IMR-90 (cell line): ENCODE results near the gene FHDC1. TPM values are rescaled to one million over a fixed set of nuclear protein-coding genes. Genes with fewer than 3 reads are reported as not detected.

Experiments used
- ATAC-seq: fragments of 200-7000 bp; cut with Tn5 transposase; 2 replicates; pipeline ENCODE4 v1.9.1; 2020; ENCODE audit warnings: low read depth, mild to moderate bottlenecking, moderate library complexity
- BruUV-seq: library from RNA; stranded (reverse); fragments of 400-500 nt; replicated peaks from 2 replicates; lab custom pipeline; 2021; lab: Mats Ljungman, UMichigan
- CTCF ChIA-PET: fragments of 300-600 bp; formaldehyde crosslinking; extraction: SDS; loops from one replicate; lab custom pipeline; 2021; ENCODE audit warnings: antibody characterized with exemption; lab: Yijun Ruan, JAX
- POLR2A ChIA-PET: fragments of 300-600 bp; sonication (Branson Sonifier 250); formaldehyde crosslinking; loops from one replicate; lab custom pipeline; 2022; ENCODE audit warnings: antibody characterized with exemption; ENCODE audit not compliant: unreplicated experiment; lab: Charles Lee
- DNase-seq: peaks from one replicate; pipeline ENCODE4 v3.0.0; 2013
- H2AFZ ChIP-seq: replicated peaks from 2 replicates; pipeline ENCODE3; 2013; ENCODE audit warnings: low read length, mild to moderate bottlenecking; ENCODE audit not compliant: poor library complexity
- H2AK5ac ChIP-seq: 2 replicates; pipeline ENCODE4 v1.6.1; 2013; ENCODE audit warnings: low read depth, low read length, inconsistent platforms
- H2AK9ac ChIP-seq: replicated peaks from 2 replicates; pipeline ENCODE3; 2013; ENCODE audit warnings: mild to moderate bottlenecking, low read depth, low read length, moderate library complexity; ENCODE audit not compliant: poor library complexity
- H2BK120ac ChIP-seq: 2 replicates; pipeline ENCODE4 v1.6.1; 2013; ENCODE audit warnings: low read depth, low read length, inconsistent platforms
- H2BK15ac ChIP-seq: 3 replicates; pipeline ENCODE4 v1.6.1; 2013; ENCODE audit warnings: low read depth, low read length, inconsistent platforms
- H2BK20ac ChIP-seq: 2 replicates; pipeline ENCODE4 v1.6.1; 2013; ENCODE audit warnings: low read depth, mild to moderate bottlenecking, inconsistent platforms, low read length, moderate library complexity
- H2BK5ac ChIP-seq: 2 replicates; pipeline ENCODE4 v1.6.1; 2013; ENCODE audit warnings: mild to moderate bottlenecking, low read depth, low read length, inconsistent platforms; ENCODE audit not compliant: poor library complexity, severe bottlenecking
- H3K14ac ChIP-seq: replicated peaks from 2 replicates; pipeline ENCODE4 v1.6.1; 2013; ENCODE audit warnings: low read depth, low read length, inconsistent platforms
- H3K18ac ChIP-seq: 2 replicates; pipeline ENCODE4 v1.6.1; 2013; ENCODE audit warnings: low read depth, low read length, control low read depth
- H3K23ac ChIP-seq: 2 replicates; pipeline ENCODE4 v1.6.1; 2013; ENCODE audit warnings: low read depth, low read length, inconsistent platforms
- H3K27ac ChIP-seq: 2 replicates; pipeline ENCODE4 v1.5.1; 2013; ENCODE audit warnings: mild to moderate bottlenecking, control low read depth, low read length; ENCODE audit not compliant: insufficient read depth
- H3K27me3 ChIP-seq: 2 replicates; pipeline ENCODE4 v1.6.1; 2013; ENCODE audit warnings: low read length; ENCODE audit not compliant: control insufficient read depth, insufficient read depth
- H3K36me3 ChIP-seq: 2 replicates; pipeline ENCODE4 v1.6.1; 2013; ENCODE audit warnings: low read length, mixed read lengths; ENCODE audit not compliant: control insufficient read depth, insufficient read depth
- H3K4ac ChIP-seq: 2 replicates; pipeline ENCODE4 v1.6.1; 2013; ENCODE audit warnings: low read depth, low read length, inconsistent platforms
- H3K4me1 ChIP-seq: 2 replicates; pipeline ENCODE4 v1.6.1; 2013; ENCODE audit warnings: low read length, mixed read lengths; ENCODE audit not compliant: control insufficient read depth, insufficient read depth
- H3K4me2 ChIP-seq: 2 replicates; pipeline ENCODE4 v1.6.1; 2013; ENCODE audit warnings: low read depth, mild to moderate bottlenecking, control low read depth, low read length, moderate library complexity
- H3K4me3 ChIP-seq: 2 replicates; pipeline ENCODE4 v1.5.1; 2013; ENCODE audit warnings: low read depth, mild to moderate bottlenecking, control low read depth, low read length, moderate library complexity; ENCODE audit not compliant: insufficient read depth
- H3K56ac ChIP-seq: 2 replicates; pipeline ENCODE4 v1.6.1; 2013; ENCODE audit warnings: low read length, inconsistent platforms; ENCODE audit not compliant: insufficient read depth; ENCODE audit errors: extremely low read depth
- H3K79me1 ChIP-seq, 2 experiments: 2 replicates each; pipeline ENCODE4 v1.6.1; 2013; ENCODE audit warnings: low read length in 2 of 2, inconsistent platforms in 1 of 2, low read depth in 1 of 2
- H3K9ac ChIP-seq: 2 replicates; pipeline ENCODE4 v1.6.1; 2013; ENCODE audit warnings: low read depth, low read length, control low read depth
- H3K9me1 ChIP-seq: 2 replicates; pipeline ENCODE4 v1.6.1; 2013; ENCODE audit warnings: low read length, inconsistent platforms; ENCODE audit not compliant: insufficient read depth
- H3K9me3 ChIP-seq: 2 replicates; pipeline ENCODE4 v1.6.1; 2013; ENCODE audit warnings: low read length; ENCODE audit not compliant: control insufficient read depth, insufficient read depth
- H4K20me1 ChIP-seq: 2 replicates; pipeline ENCODE4 v1.6.1; 2013; ENCODE audit warnings: low read length, inconsistent platforms; ENCODE audit not compliant: insufficient read depth
- H4K5ac ChIP-seq: 2 replicates; pipeline ENCODE4 v1.6.1; 2013; ENCODE audit warnings: mild to moderate bottlenecking, low read depth, low read length, control low read depth
- H4K8ac ChIP-seq, 2 experiments: 2 replicates each; pipeline ENCODE4 v1.6.1; 2013; ENCODE audit warnings: low read depth in 2 of 2, low read length in 2 of 2, control low read depth in 1 of 2, inconsistent platforms in 1 of 2
- H4K91ac ChIP-seq: 2 replicates; pipeline ENCODE4 v1.6.1; 2013; ENCODE audit warnings: low read depth, low read length, inconsistent platforms; ENCODE audit not compliant: insufficient read depth
- CTCF ChIP-seq: conservative IDR thresholded peaks from 2 replicates; pipeline ENCODE4 v1.5.1; 2012; ENCODE audit warnings: mild to moderate bottlenecking, low read depth, low read length, improper control_type of control experiment
- FOS ChIP-seq: fragments of 150-350 bp; IDR thresholded peaks from 2 replicates; pipeline ENCODE4 v1.6.1; 2016; ENCODE audit warnings: low read depth, low read length
- MXI1 ChIP-seq: IDR thresholded peaks from 2 replicates; pipeline ENCODE4 v1.6.1; 2012; ENCODE audit warnings: low read depth, mild to moderate bottlenecking, low read length, moderate library complexity, borderline replicate concordance
- WGBS, 2 experiments: methylation state at CpG; one replicate each; pipeline versions ENCODE4 v1.1.5 to v1.1.7; 2013; ENCODE audit warnings: missing lambda C conversion rate in 2 of 2; ENCODE audit not compliant: insufficient read length in 1 of 2; ENCODE audit errors: extremely low coverage in 2 of 2; 5-methylcytosine and 5-hydroxymethylcytosine counted together
- dilution Hi-C: fragments of 300-500 bp; cut with HindIII; formaldehyde crosslinking; loops from one replicate; pipeline ENCODE4 v1.14.3; 2018; ENCODE audit warnings: low sequenced_read_pairs; ENCODE audit not compliant: unreplicated experiment
- in situ Hi-C: fragments of 300-500 bp; cut with MboI; formaldehyde crosslinking; loops from 3 replicates; pipeline ENCODE4 v1.14.3; 2019; ENCODE audit warnings: low sequenced_read_pairs, inconsistent platforms, mixed read lengths
- intact Hi-C: fragments of 100-400 bp; cut with micrococcal nuclease; formaldehyde crosslinking; loops from 2 replicates; pipeline ENCODE4 v1.10.0; 2022
- polyA plus RNA-seq, 3 experiments: library from polyadenylated mRNA; depleted of rRNA; stranded (reverse); fragments of >200 nt; gene quantifications; 2 replicates each; pipeline ENCODE4 v1.2.3, GENCODE V29; 2012; ENCODE audit warnings: low replicate concordance in 1 of 3
- total RNA-seq: library from RNA; depleted of rRNA; stranded (reverse); fragments of >200 nt; gene quantifications from 2 replicates; pipeline ENCODE4 v1.2.3, GENCODE V29; 2012

Gene FHDC1
- total and polyA plus RNA-seq, 2 of the 4 experiments (the other 2 are of a cell fraction): under 0.01 to 0.09 TPM

- Histone ChIP-seq H4K8ac (no peak overlapping the region), H3K9ac (no peak overlapping the region), H3K18ac (no peak overlapping the region), H4K91ac (no peak overlapping the region), H2AK5ac (no peak overlapping the region), H4K5ac (no peak overlapping the region), H3K9me3 (no peaks in the 10 kb centered on the region), H2AK9ac (no peak overlapping the region), H3K79me1 (no peaks in the 10 kb centered on the region), H3K4me3 (no peak overlapping the region), H3K27me3 (peaks cover 45% of the 10 kb centered on the region), H2BK120ac (no peak overlapping the region), H3K36me3 (no peaks in the 10 kb centered on the region), H3K56ac (no peak overlapping the region), H3K27ac (no peak overlapping the region), H2BK20ac (no peak overlapping the region), H2AFZ (no peak overlapping the region), H3K14ac (no peak overlapping the region), H4K20me1 (no peaks in the 10 kb centered on the region), H2BK5ac (no peak overlapping the region), H3K4ac (no peak overlapping the region), H2BK15ac (no peak overlapping the region), H3K4me1 (no peaks in the 10 kb centered on the region), H3K9me1 (no peaks in the 10 kb centered on the region; the same call in 1 of the 2 replicates), H3K4me2 (no peak overlapping the region), H3K23ac (no peak overlapping the region)
- TF ChIP-seq CTCF (no peak), FOS (no peak), MXI1 (no peak)
- ChIA-PET POLR2A (no interaction called here), CTCF (no interaction called here)
- DNase-seq (no peak), ATAC-seq (no peak)
- dilution Hi-C loops (no loop called here), intact Hi-C loops (no loop called here), in situ Hi-C loops (no loop called here)
- BruUV-seq: no TSS peak
- no CpG with 5 or more reads among the region's 12 CpGs for WGBS, 2 experiments
These were observed 62.7 kb downstream of the FHDC1 start for GRCh38 chr4:152998861-152999260.
